ENCODE results near the gene OR52E2.
"Not testable (repeated sequence)": the region's sequence is repeated elsewhere in the genome, so short reads cannot be mapped to it uniquely, and the experiment has no call there.

The OR52E2 gene

GRCh38 chr11:5059391-5059790 is at the start of gene OR52E2:
TSS of gene OR52E2 (minus strand) at chr11:5059627. CDS start at chr11:5059627, 0 bp downstream.
- H3K4me1 ChIP-seq = no peaks in the 10 kb centered on the region
- no peak within 1 kb of the TSS for H3K4me3 ChIP-seq
- no peak for DNase-seq (ENCODE audit: low spot score in 2 of 2)
- no peaks in the 10 kb centered on the region for H3K27me3 ChIP-seq (ENCODE audit: low read depth)
- no peaks in the 10 kb centered on the region for H3K36me3 ChIP-seq (replicated peaks)
- in situ Hi-C loops (cut with MboI; ENCODE audit: low sequenced_read_pairs) = no loop called here
- no peaks in the 10 kb centered on the region for H3K9me3 ChIP-seq

GRCh38 chr11:5107285-5107684 is 47.9 kb upstream of the OR52E2 start:
- H3K36me3 ChIP-seq (replicated peaks) = no peaks in the 10 kb centered on the region
- in situ Hi-C loops (cut with MboI; ENCODE audit: low sequenced_read_pairs) = loop anchor here (25.0 kb wide), 1 partner anchor 705 kb away; the partner anchor contains the start of gene OR52N2
- DNase-seq (ENCODE audit: low spot score in 2 of 2) = no peak
- H3K9me3 ChIP-seq = no peaks in the 10 kb centered on the region
- H3K4me3 ChIP-seq = no peak overlapping the region
- no peaks in the 10 kb centered on the region for H3K4me1 ChIP-seq
- H3K27me3 ChIP-seq (ENCODE audit: low read depth) = no peaks in the 10 kb centered on the region

DNA sequence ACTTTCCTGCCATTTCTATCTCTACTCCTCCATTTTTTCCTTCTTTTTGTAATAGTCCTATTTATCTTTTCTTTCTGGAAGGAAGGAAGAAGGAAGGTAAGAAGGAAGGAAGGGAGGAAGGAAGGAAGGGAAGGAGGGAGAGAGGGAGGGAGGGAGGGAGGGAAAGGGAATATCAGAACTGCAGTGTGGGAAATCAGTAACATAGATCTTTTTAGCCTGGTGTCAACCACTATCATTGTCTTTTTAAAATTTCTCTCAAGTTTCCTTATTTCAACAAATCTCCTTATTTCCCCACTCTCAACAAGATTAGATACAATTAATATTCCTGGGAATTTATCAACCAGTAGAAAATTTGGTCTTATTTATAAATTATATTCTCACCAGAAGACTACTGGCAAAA is 43.6 kb upstream of the OR52E2 start:
- H3K4me1 ChIP-seq = no peaks in the 10 kb centered on the region
- no peak for DNase-seq (ENCODE audit: low spot score in 2 of 2)
- H3K9me3 ChIP-seq = no peaks in the 10 kb centered on the region
- no peak overlapping the region for H3K4me3 ChIP-seq
- no peaks in the 10 kb centered on the region for H3K27me3 ChIP-seq (ENCODE audit: low read depth)
- no peaks in the 10 kb centered on the region for H3K36me3 ChIP-seq (replicated peaks)
- in situ Hi-C loops (cut with MboI; ENCODE audit: low sequenced_read_pairs) = loop anchor here (25.0 kb wide), 1 partner anchor 709 kb away; the partner anchor contains the start of gene OR52N2

DNA sequence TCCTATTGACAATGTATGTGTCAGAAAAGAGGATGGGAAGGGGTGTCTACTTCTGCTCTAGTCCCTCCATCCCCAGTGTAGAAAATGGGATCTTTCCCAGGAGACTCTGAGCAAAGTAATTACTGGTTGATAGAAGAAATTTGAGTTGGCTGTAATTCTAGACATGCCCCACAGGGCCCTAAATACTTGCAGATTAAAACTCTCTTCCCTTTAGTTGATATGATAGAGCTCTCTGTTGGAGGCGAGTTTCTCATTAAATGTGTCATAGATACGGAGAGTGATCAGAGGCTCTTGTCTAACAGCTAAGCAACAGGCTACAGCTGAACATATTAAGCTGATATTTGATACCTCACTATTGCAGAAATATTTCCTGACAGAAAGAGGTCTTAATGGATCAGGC is 42.8 kb upstream of the OR52E2 start:
- Histone ChIP-seq H3K9me3 (no peaks in the 10 kb centered on the region), H3K4me1 (no peaks in the 10 kb centered on the region), H3K27me3 (ENCODE audit: low read depth) (no peaks in the 10 kb centered on the region), H3K4me3 (no peak overlapping the region), H3K36me3 (replicated peaks) (no peaks in the 10 kb centered on the region)
- in situ Hi-C loops (cut with MboI; ENCODE audit: low sequenced_read_pairs) = loop anchor here (25.0 kb wide), 1 partner anchor 710 kb away; the partner anchor contains the start of gene OR52N2
- no peak for DNase-seq (ENCODE audit: low spot score in 2 of 2)

DNA sequence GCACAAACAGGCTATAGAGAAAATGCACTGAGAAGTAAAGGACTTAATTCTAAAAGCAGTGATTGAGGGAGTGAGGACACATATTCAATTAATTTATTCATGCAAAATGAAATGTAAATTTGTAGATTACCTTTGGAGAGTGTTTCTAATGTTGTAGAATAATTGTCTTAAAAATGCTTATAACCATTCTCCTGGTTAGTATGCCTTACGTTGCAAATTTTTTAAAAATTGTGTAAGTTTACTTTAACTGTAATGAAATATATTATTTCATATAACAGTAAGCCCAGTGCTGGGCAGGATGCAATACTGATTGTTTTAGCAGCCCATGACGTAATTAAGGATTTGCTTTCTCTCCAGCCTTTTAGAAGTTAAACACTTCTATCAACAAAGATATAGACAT is 36.6 kb upstream of the OR52E2 start:
- no peaks in the 10 kb centered on the region for H3K9me3 ChIP-seq
- H3K36me3 ChIP-seq (replicated peaks) = no peaks in the 10 kb centered on the region
- H3K4me3 ChIP-seq = no peak overlapping the region
- H3K27me3 ChIP-seq (ENCODE audit: low read depth) = no peaks in the 10 kb centered on the region
- in situ Hi-C loops (cut with MboI; ENCODE audit: low sequenced_read_pairs) = no loop called here
- DNase-seq (ENCODE audit: low spot score in 2 of 2) = no peak
- no peaks in the 10 kb centered on the region for H3K4me1 ChIP-seq

GRCh38 chr11:5092821-5093585 is 33.6 kb upstream of the OR52E2 start:
- no peaks in the 10 kb centered on the region for H3K4me1 ChIP-seq
- in situ Hi-C loops (cut with MboI; ENCODE audit: low sequenced_read_pairs) = no loop called here
- no peaks in the 10 kb centered on the region for H3K27me3 ChIP-seq (ENCODE audit: low read depth)
- H3K4me3 ChIP-seq = no peak overlapping the region
- DNase-seq (ENCODE audit: low spot score in 2 of 2) = no peak
- no peaks in the 10 kb centered on the region for H3K9me3 ChIP-seq
- no peaks in the 10 kb centered on the region for H3K36me3 ChIP-seq (replicated peaks)

DNA sequence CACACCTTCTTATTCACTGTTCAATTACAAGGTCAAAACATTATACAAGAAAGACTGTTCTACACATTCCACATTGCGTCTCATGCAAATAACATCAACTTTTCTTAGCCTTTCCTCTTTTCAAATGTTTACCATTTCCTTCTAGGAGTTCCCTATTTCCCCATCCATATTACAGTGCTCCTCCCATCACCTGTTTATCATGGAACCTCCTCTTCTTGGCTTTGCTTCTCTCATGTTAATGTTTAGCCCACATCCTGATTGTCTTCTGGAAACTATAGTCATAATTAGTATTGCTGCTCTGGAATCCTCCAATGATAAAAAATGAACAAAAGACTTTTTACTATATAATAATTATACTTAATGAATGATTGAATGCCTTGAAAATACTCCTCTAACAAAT is 31.2 kb upstream of the OR52E2 start:
- in situ Hi-C loops (cut with MboI; ENCODE audit: low sequenced_read_pairs) = no loop called here

GRCh38 chr11:5088556-5088955 is 29.1 kb upstream of the OR52E2 start:
- no peaks in the 10 kb centered on the region for H3K36me3 ChIP-seq (replicated peaks)
- no peak overlapping the region for H3K4me3 ChIP-seq
- in situ Hi-C loops (cut with MboI; ENCODE audit: low sequenced_read_pairs) = no loop called here
- H3K27me3 ChIP-seq (ENCODE audit: low read depth) = no peaks in the 10 kb centered on the region
- H3K9me3 ChIP-seq = no peaks in the 10 kb centered on the region
- DNase-seq (ENCODE audit: low spot score in 2 of 2) = no peak
- H3K4me1 ChIP-seq = no peaks in the 10 kb centered on the region

More for the DNA sequence above, 31.2 kb upstream of the OR52E2 start:
- Histone ChIP-seq H3K4me1 (no peaks in the 10 kb centered on the region), H3K4me3 (no peak overlapping the region), H3K27me3 (ENCODE audit: low read depth) (no peaks in the 10 kb centered on the region), H3K36me3 (replicated peaks) (no peaks in the 10 kb centered on the region), H3K9me3 (no peaks in the 10 kb centered on the region)
- DNase-seq (ENCODE audit: low spot score in 2 of 2) = no peak

DNA sequence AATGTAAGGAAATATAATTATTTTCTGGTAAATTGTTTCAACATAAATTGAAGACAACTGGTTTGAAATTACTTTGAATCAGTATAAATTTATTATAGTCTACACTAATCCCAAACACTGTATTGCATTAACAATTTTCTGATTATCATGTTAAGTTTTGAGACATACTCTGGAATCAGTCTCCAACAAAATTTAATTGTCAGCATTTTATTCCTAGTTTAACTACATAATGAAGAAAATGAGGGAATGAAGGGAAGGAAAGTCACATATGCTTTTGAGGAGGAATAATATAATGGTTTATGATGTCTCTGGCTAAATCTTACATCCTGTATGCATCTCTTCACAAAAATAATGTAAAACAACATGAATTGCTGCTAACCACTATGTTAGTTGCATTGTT is 24.2 kb upstream of the OR52E2 start:
- H3K4me1 ChIP-seq = no peaks in the 10 kb centered on the region
- no peak overlapping the region for H3K4me3 ChIP-seq
- DNase-seq (ENCODE audit: low spot score in 2 of 2) = no peak
- H3K36me3 ChIP-seq (replicated peaks) = no peaks in the 10 kb centered on the region
- no peaks in the 10 kb centered on the region for H3K27me3 ChIP-seq (ENCODE audit: low read depth)
- in situ Hi-C loops (cut with MboI; ENCODE audit: low sequenced_read_pairs) = no loop called here
- no peaks in the 10 kb centered on the region for H3K9me3 ChIP-seq

DNA sequence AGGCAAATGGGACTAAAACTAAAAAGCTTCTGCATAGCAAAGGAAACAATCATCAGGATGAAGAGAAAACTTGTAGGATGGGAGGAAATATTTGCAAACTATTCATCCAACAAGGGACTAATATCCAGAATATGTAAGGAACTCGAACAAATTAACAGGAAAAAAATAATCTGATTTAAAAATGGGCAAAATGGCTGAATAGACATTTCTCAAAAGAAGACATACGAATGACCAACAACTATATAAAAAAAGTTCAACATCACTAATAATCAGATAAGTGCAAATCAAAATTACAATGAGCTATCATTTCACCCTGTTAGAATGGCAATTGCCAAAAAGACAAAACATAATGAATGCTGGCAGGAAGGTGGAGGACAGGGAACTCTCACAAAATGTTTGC is 22.0 kb upstream of the OR52E2 start:
- Histone ChIP-seq H3K27me3 (ENCODE audit: low read depth) (no peaks in the 10 kb centered on the region), H3K9me3 (no peaks in the 10 kb centered on the region), H3K4me3 (no peak overlapping the region), H3K36me3 (replicated peaks) (no peaks in the 10 kb centered on the region), H3K4me1 (no peaks in the 10 kb centered on the region)
- no peak for DNase-seq (ENCODE audit: low spot score in 2 of 2)
- in situ Hi-C loops (cut with MboI; ENCODE audit: low sequenced_read_pairs) = no loop called here

DNA sequence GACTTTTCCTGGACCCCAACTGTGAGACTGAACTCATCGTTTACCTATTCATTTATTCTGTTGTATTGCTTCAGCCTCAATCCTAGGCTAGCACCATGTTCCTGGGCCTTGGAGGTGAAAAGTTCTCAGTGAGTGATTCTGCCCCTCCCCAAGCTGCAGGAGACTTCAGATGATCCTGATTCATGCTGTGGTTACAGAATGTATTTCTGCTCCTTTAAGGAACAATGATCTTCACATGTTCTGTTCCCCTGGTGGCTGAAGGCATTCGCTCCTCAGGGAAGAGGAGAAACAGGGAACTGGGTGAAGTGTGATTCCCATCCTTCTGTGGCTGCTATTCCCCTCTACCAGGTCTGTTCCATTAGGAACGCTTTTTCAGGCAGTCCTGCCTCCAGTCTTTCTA is 12.4 kb upstream of the OR52E2 start:
- Histone ChIP-seq H3K4me1 (no peaks in the 10 kb centered on the region), H3K9me3 (no peaks in the 10 kb centered on the region), H3K36me3 (replicated peaks) (no peaks in the 10 kb centered on the region), H3K27me3 (ENCODE audit: low read depth) (no peaks in the 10 kb centered on the region), H3K4me3 (no peak overlapping the region)
- no peak for DNase-seq (ENCODE audit: low spot score in 2 of 2)
- in situ Hi-C loops (cut with MboI; ENCODE audit: low sequenced_read_pairs) = no loop called here

GRCh38 chr11:5069272-5069671 is 9.8 kb upstream of the OR52E2 start, which contains the start of gene OR52E1:
TSS of gene OR52E1 (plus strand) at chr11:5069572.
- no peaks in the 10 kb centered on the region for H3K27me3 ChIP-seq (ENCODE audit: low read depth)
- DNase-seq (ENCODE audit: low spot score in 2 of 2) = no peak
- in situ Hi-C loops (cut with MboI; ENCODE audit: low sequenced_read_pairs) = no loop called here
- H3K4me3 ChIP-seq = no peak within 1 kb of the TSS
- H3K36me3 ChIP-seq (replicated peaks) = no peaks in the 10 kb centered on the region
- H3K9me3 ChIP-seq = no peaks in the 10 kb centered on the region
- no peaks in the 10 kb centered on the region for H3K4me1 ChIP-seq

DNA sequence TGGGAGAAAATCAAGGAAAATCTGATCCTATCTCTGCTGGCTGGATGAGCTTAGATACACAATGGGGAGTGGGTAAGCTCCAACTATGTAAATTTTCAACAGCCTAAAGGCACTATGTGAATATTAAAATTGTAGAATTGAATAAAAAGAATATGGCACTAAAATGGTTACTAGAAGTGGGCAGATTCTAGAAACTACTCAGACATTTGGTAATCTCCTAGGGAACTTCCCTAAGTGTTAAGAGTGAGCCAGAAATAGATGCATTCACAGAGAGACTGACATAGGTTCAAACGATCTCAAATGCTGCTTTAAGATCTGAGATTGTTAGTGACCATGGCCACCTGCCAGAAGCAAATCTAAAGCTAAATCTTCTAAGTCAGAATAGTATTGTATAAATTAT is 5.6 kb upstream of the OR52E2 start:
- DNase-seq (ENCODE audit: low spot score in 2 of 2) = no peak
- no peaks in the 10 kb centered on the region for H3K9me3 ChIP-seq
- in situ Hi-C loops (cut with MboI; ENCODE audit: low sequenced_read_pairs) = no loop called here
- no peaks in the 10 kb centered on the region for H3K4me1 ChIP-seq
- H3K36me3 ChIP-seq (replicated peaks) = no peaks in the 10 kb centered on the region
- H3K4me3 ChIP-seq = no peak overlapping the region
- no peaks in the 10 kb centered on the region for H3K27me3 ChIP-seq (ENCODE audit: low read depth)

DNA sequence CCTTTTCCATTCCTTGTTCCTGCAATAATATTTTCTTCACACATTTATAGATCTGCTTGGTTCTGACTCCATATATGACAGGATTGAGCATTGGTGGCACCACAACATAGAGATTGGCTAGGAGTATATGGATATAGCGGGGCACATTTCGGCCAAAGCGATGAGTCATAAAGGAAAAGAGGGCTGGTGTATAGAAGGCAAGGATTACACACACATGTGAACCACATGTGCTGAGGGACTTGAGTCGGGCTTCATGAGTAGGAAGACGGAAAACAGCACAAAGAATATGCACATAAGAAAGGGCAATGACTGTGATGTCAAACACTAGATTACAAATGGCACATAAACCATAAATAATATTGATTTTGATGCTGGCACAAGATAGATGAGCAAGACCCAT is 748 bp downstream of the OR52E2 start:
- in situ Hi-C loops (cut with MboI; ENCODE audit: low sequenced_read_pairs); H3K36me3 ChIP-seq (replicated peaks); H3K4me3 ChIP-seq; H3K9me3 ChIP-seq; H3K4me1 ChIP-seq; DNase-seq (ENCODE audit: low spot score in 2 of 2); H3K27me3 ChIP-seq (ENCODE audit: low read depth): not testable (repeated sequence)

Data from HAP-1 (cell line).